ENCODE data around the gene TMED1. TPM values are rescaled to one million over a fixed set of nuclear protein-coding genes. Genes with fewer than 3 reads are reported as not detected.

The TMED1 gene
- total and polyA plus RNA-seq, 2 of the 4 experiments (the other 2 are of a cell fraction), result 37.6 to 41.4 TPM

DNA sequence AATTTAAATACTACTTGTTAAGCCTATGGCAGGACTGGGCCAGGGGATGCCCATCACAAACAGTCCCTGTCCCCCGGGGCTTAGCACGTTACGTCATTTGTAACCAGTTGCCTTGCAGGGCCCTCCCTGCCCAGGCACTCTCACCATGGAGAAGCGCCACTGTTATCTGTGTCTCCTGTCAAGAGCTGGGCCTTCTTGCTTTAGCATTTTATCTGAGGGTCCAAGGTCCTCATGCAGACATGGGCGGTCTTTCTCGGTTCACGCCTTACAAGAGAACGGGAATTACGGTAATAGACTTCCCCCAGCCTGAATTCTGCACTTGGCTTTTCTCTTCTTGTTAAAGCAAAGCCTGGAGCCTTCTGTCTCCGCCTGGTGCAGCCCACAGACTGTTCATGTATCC, 46.1 kb downstream of the TMED1 start:
- 92% methylated on average over 9 of the region's 10 CpGs; no CpG with 5 or more reads in 1 of the 2 experiments for WGBS, 2 experiments (ENCODE audit: extremely low coverage in 2 of 2, insufficient read length in 1 of 2)
- H3K56ac ChIP-seq (ENCODE audit: extremely low read depth, insufficient read depth, low read length), result no peak overlapping the region
- ATAC-seq (ENCODE audit: low read depth), result no peak
- H4K8ac ChIP-seq (ENCODE audit: low read depth in 2 of 2, low read length in 2 of 2), result no peak overlapping the region
- no peaks in the 10 kb centered on the region; the same call in 1 of the 2 replicates for H3K9me1 ChIP-seq (ENCODE audit: insufficient read depth, low read length)
- H3K9ac ChIP-seq (ENCODE audit: low read depth, low read length), result no peak overlapping the region
- H2BK20ac ChIP-seq (ENCODE audit: low read depth, low read length), result no peak overlapping the region
- no peak overlapping the region for H4K91ac ChIP-seq (ENCODE audit: insufficient read depth, low read depth, low read length)
- H3K36me3 ChIP-seq (ENCODE audit: control insufficient read depth, insufficient read depth, low read length), result peaks cover 57% of the 10 kb centered on the region
- dilution Hi-C loops (cut with HindIII; ENCODE audit: low sequenced_read_pairs, unreplicated experiment) (no loop called here), intact Hi-C loops (cut with micrococcal nuclease) (no loop called here), in situ Hi-C loops (cut with MboI; ENCODE audit: low sequenced_read_pairs) (no loop called here)
- no peaks in the 10 kb centered on the region for H4K20me1 ChIP-seq (ENCODE audit: insufficient read depth, low read length)
- H4K5ac ChIP-seq (ENCODE audit: low read depth, low read length), result no peak overlapping the region
- no peak overlapping the region for H3K4ac ChIP-seq (ENCODE audit: low read depth, low read length)
- no peak overlapping the region for H2AK9ac ChIP-seq (replicated peaks; ENCODE audit: low read depth, low read length, poor library complexity)
- H2AK5ac ChIP-seq (ENCODE audit: low read depth, low read length), result no peak overlapping the region
- no peaks in the 10 kb centered on the region for H3K9me3 ChIP-seq (ENCODE audit: control insufficient read depth, insufficient read depth, low read length)
- no peaks in the 10 kb centered on the region for H3K27me3 ChIP-seq (ENCODE audit: control insufficient read depth, insufficient read depth, low read length)
- H3K4me3 ChIP-seq (ENCODE audit: insufficient read depth, low read depth, low read length), result no peak overlapping the region
- POLR2A ChIA-PET (ENCODE audit: unreplicated experiment), result no interaction called here
- no peak overlapping the region for H2BK120ac ChIP-seq (ENCODE audit: low read depth, low read length)
- TF ChIP-seq CTCF (conservative IDR thresholded peaks at IDR 0.05; ENCODE audit: low read depth, low read length) (no peak), USF2 (IDR thresholded peaks at IDR 0.05; ENCODE audit: low read depth, low read length) (no peak), MAFK (IDR thresholded peaks at IDR 0.05; ENCODE audit: low read depth, low read length) (no peak), SMC3 (IDR thresholded peaks at IDR 0.05; ENCODE audit: low read depth, low read length) (no peak), MAZ (IDR thresholded peaks at IDR 0.05; ENCODE audit: borderline replicate concordance, low read depth, low read length) (no peak), RCOR1 (IDR thresholded peaks at IDR 0.05; ENCODE audit: insufficient replicate concordance, low read length) (no peak), RFX5 (IDR thresholded peaks at IDR 0.05; ENCODE audit: low read depth, low read length) (no peak), BHLHE40 (IDR thresholded peaks at IDR 0.05; ENCODE audit: low read depth, low read length) (no peak), POLR2A (IDR thresholded peaks at IDR 0.05; ENCODE audit: low read depth, low read length) (no peak)
- H3K79me1 ChIP-seq (ENCODE audit: low read depth in 1 of 2, low read length in 2 of 2), result peaks cover 11 to 19% of the 10 kb centered on the region in 2 experiments; a peak in 2 of 4 replicates
- DNase-seq, result no peak
- H3K4me2 ChIP-seq (ENCODE audit: low read depth, low read length), result no peak overlapping the region
- H2AFZ ChIP-seq (replicated peaks; ENCODE audit: low read length, poor library complexity), result no peak overlapping the region
- H3K14ac ChIP-seq (replicated peaks; ENCODE audit: low read depth, low read length), result no peak overlapping the region
- H3K18ac ChIP-seq (ENCODE audit: low read depth, low read length), result no peak overlapping the region
- H3K4me1 ChIP-seq (ENCODE audit: control insufficient read depth, insufficient read depth, low read length), result no peaks in the 10 kb centered on the region; the same call in 1 of the 2 replicates
- no peak overlapping the region for H3K27ac ChIP-seq (ENCODE audit: insufficient read depth, low read length)
- BruUV-seq (replicated peaks), result no TSS peak
- H2BK15ac ChIP-seq (ENCODE audit: low read depth, low read length), result no peak overlapping the region
- CTCF ChIA-PET, result no interaction called here
- H3K23ac ChIP-seq (ENCODE audit: low read depth, low read length), result no peak overlapping the region
- H2BK5ac ChIP-seq (ENCODE audit: low read depth, low read length, poor library complexity, severe bottlenecking), result no peak overlapping the region
